NCI-H345 treated with DMSO at 0.1 percent for 48 hours (cell line): ENCODE measurements around the gene NTN4.
"Not testable (repeated sequence)": the region's sequence is repeated elsewhere in the genome, so short reads cannot be mapped to it uniquely, and the experiment has no call there.

Source experiments
- DNase-seq: peaks from one replicate; lab custom pipeline; 2025; ENCODE audit not compliant: unreplicated experiment; lab: John Stamatoyannopoulos, UW

Gene NTN4

GRCh38 chr12:95796982-95797289 is 6.4 kb upstream of the NTN4 start:
- DNase-seq = no peak

GRCh38 chr12:95796225-95796981 is 5.8 kb upstream of the NTN4 start:
- no peak for DNase-seq

GRCh38 chr12:95790917-95791849 is 619 bp upstream of the NTN4 start:
- peak; percentile 31 for DNase-seq

- DNase-seq = peak; percentile 66
Observed at GRCh38 chr12:95789126-95790032, 1.2 kb downstream of the NTN4 start.

GRCh38 chr12:95788637-95789036 is 1.9 kb downstream of the NTN4 start:
- no peak for DNase-seq

- DNase-seq = no peak
Observed at GRCh38 chr12:95787274-95787818, 3.2 kb downstream of the NTN4 start.

GRCh38 chr12:95784915-95785314 is 5.6 kb downstream of the NTN4 start:
- no peak for DNase-seq

- no peak for DNase-seq
Observed at GRCh38 chr12:95784286-95784685, 6.3 kb downstream of the NTN4 start.

GRCh38 chr12:95775466-95775865 is 15.1 kb downstream of the NTN4 start:
- not testable (repeated sequence) for DNase-seq

- DNase-seq = no peak
Observed at GRCh38 chr12:95774311-95775045, 16.1 kb downstream of the NTN4 start.

- no peak for DNase-seq
Observed at GRCh38 chr12:95773320-95773719, 17.2 kb downstream of the NTN4 start.

- DNase-seq = no peak
Observed at GRCh38 chr12:95767703-95768102, 22.9 kb downstream of the NTN4 start.

GRCh38 chr12:95766356-95767019 is 24.1 kb downstream of the NTN4 start:
- no peak for DNase-seq

- no peak for DNase-seq
Observed at GRCh38 chr12:95764848-95765247, 25.7 kb downstream of the NTN4 start.

- DNase-seq = no peak
Observed at GRCh38 chr12:95763809-95764253, 26.7 kb downstream of the NTN4 start.

- no peak for DNase-seq
Observed at GRCh38 chr12:95762123-95762785, 28.3 kb downstream of the NTN4 start.

- DNase-seq = no peak
Observed at GRCh38 chr12:95760371-95760770, 30.2 kb downstream of the NTN4 start.

- no peak for DNase-seq
Observed at GRCh38 chr12:95759718-95760117, 30.8 kb downstream of the NTN4 start.

GRCh38 chr12:95759039-95759438 is 31.5 kb downstream of the NTN4 start:
- DNase-seq = no peak
